ENCODE data around the gene RRP8. TPM values are rescaled to one million over a fixed set of nuclear protein-coding genes. Genes with fewer than 3 reads are reported as not detected.

Gene RRP8
- total RNA-seq, 1 donor from 2014 or later, result 21.7 TPM

DNA sequence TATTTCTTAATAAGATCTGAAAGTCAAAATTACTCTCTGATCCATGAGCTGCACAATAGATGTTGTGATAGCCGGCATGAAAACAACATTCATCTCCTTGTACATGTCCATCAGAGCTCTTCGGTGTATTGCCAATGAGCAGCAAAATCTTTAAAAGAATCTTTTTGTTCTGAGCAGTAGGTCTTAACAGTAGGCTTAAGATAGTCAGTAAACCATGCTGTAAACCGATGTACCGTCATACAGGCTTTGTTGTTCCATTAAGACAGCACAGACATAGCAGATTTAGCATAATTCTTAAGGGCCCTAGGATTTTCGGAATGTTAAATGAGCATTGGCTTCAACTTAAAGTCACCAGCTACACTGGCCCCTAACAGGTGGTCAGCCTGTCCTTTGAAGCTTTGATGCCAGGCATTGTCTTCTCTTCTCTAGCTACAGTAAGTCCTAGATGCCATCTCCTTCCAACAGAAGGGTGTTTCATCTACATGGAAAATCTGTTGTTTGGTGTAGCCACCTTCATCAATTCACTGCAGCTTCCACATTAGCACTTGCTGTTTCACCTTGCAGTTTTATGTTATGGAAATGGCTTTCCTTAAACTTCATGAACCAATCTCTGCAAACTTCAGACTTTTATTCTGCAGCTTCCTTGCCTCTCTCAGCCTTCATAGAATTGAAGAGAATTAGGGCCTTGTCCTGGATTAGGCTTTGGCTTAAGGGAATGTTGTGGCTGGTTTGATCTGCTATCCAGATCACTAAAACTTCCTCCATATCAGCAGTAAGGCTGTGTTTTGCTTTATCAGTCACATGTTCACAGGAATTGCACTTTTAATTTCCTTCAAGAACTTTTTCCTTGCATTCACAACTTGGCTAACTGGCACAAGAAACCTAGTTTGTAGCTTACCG is 28.4 kb downstream of the RRP8 start:
- Mint-ChIP-seq H3K27me3 (no peaks in the 10 kb centered on the region), H3K9me3 (ENCODE audit: low read depth) (no peaks in the 10 kb centered on the region), H3K4me3 (ENCODE audit: low read depth) (no peak overlapping the region), H3K36me3 (ENCODE audit: insufficient read depth) (no peaks in the 10 kb centered on the region), H3K27ac (no peak overlapping the region), H3K4me1 (ENCODE audit: low read depth) (no peaks in the 10 kb centered on the region)
- DNase-seq (ENCODE audit: low spot score, unreplicated experiment), result no peak
- TF ChIP-seq, protein P1, sequence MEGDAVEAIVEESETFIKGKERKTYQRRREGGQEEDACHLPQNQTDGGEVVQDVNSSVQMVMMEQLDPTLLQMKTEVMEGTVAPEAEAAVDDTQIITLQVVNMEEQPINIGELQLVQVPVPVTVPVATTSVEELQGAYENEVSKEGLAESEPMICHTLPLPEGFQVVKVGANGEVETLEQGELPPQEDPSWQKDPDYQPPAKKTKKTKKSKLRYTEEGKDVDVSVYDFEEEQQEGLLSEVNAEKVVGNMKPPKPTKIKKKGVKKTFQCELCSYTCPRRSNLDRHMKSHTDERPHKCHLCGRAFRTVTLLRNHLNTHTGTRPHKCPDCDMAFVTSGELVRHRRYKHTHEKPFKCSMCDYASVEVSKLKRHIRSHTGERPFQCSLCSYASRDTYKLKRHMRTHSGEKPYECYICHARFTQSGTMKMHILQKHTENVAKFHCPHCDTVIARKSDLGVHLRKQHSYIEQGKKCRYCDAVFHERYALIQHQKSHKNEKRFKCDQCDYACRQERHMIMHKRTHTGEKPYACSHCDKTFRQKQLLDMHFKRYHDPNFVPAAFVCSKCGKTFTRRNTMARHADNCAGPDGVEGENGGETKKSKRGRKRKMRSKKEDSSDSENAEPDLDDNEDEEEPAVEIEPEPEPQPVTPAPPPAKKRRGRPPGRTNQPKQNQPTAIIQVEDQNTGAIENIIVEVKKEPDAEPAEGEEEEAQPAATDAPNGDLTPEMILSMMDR (IDR thresholded peaks at IDR 0.05; ENCODE audit: unreplicated experiment), result no peak

DNA sequence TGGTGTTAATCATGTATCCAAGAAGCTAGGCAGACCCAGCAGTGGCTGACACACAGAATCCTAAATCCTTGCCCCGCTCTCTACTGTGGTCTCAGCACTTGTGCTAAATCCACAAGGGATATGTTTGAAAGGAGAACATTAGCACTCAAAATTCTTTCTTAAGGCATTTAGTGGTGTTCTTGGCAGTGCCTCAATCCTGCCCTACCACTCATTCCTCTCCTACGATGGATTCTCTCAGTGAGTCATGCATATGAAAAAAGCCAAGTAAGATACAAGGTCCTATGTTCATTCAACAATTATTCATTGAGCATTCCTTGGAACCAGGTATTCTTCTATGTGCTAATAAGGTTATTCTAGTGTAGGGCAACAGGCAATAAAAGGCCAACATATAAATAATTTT is 31.2 kb downstream of the RRP8 start:
- no peaks in the 10 kb centered on the region for H3K4me1 Mint-ChIP-seq (ENCODE audit: low read depth)
- TF ChIP-seq, protein P1 (IDR thresholded peaks at IDR 0.05; ENCODE audit: unreplicated experiment), result no peak
- no peaks in the 10 kb centered on the region for H3K9me3 Mint-ChIP-seq (ENCODE audit: low read depth)
- H3K4me3 Mint-ChIP-seq (ENCODE audit: low read depth), result no peak overlapping the region
- H3K27me3 Mint-ChIP-seq, result no peaks in the 10 kb centered on the region
- DNase-seq (ENCODE audit: low spot score, unreplicated experiment), result no peak
- peak overlapping the region; percentile 17 for H3K27ac Mint-ChIP-seq
- peaks cover 3% of the 10 kb centered on the region for H3K36me3 Mint-ChIP-seq (ENCODE audit: insufficient read depth)

DNA sequence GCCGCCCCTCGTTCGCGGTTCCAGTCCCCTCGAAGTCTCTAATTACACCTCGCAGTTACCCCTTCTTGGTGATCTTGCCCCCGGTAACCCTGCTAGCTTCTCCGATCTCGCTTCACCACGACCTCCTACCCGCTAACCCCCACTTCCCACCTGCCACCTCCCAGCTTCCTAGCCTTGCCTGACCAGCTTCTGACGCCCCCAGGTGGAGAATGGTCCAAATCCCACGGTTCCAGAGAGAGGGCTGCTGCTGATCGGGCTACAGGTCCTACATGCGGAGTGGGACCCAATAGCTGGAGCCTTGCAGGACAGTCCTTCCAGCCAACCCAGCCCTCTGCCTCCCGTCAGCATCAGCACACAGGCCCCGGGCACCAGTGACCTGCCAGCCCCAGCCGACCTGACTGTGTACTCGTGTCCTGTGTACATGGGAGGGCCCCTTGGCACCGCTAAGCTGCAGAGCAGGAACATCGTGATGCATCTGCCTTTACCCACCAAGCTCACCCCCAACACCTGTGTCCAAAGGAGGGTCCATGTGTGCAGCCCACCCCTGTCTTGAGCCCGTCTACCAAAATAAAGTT is 31.9 kb downstream of the RRP8 start:
- no peak for DNase-seq (ENCODE audit: low spot score, unreplicated experiment)
- no peaks in the 10 kb centered on the region for H3K4me1 Mint-ChIP-seq (ENCODE audit: low read depth)
- TF ChIP-seq, protein P1 (IDR thresholded peaks at IDR 0.05; ENCODE audit: unreplicated experiment), result no peak
- no peak overlapping the region for H3K4me3 Mint-ChIP-seq (ENCODE audit: low read depth)
- no peak overlapping the region for H3K27ac Mint-ChIP-seq
- peaks cover 3% of the 10 kb centered on the region for H3K36me3 Mint-ChIP-seq (ENCODE audit: insufficient read depth)
- no peaks in the 10 kb centered on the region for H3K9me3 Mint-ChIP-seq (ENCODE audit: low read depth)
- no peaks in the 10 kb centered on the region for H3K27me3 Mint-ChIP-seq

DNA sequence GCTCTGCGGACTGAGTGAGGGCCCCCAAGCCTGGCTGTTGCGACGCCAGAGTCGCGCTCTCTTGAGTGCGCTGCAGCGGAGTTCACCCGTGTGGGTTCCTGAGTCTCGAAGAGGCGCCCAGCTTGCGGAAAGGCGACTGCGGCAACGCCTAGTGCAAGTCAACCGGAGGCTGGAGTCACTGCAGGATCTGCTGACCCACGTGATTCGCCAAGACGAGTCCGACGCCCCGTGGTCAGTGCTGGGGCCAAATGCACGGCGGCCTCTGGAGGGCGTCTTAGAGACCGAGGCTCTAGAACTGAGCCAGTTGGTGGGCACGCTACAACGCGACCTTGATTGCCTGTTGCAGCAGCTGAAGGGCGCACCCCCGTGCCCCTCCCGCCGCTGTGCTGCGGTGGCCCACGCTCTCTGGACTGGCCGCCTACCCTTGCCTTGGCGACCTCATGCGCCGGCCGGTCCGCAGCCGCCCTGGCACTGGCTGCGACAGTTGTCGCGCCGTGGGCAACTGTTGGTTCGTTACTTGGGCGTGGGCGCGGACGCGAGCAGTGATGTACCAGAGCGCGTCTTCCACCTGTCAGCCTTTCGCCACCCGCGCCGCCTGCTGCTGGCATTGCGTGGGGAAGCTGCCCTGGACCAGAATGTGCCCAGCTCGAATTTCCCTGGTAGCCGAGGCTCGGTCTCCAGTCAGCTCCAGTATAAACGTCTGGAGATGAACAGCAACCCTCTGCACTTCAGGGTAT is 32.6 kb downstream of the RRP8 start:
- Mint-ChIP-seq H3K9me3 (ENCODE audit: low read depth) (no peaks in the 10 kb centered on the region), H3K4me3 (ENCODE audit: low read depth) (no peak overlapping the region), H3K36me3 (ENCODE audit: insufficient read depth) (peaks cover 3% of the 10 kb centered on the region), H3K27me3 (no peaks in the 10 kb centered on the region), H3K27ac (no peak overlapping the region), H3K4me1 (ENCODE audit: low read depth) (no peaks in the 10 kb centered on the region)
- TF ChIP-seq, protein P1 (IDR thresholded peaks at IDR 0.05; ENCODE audit: unreplicated experiment), result no peak
- no peak for DNase-seq (ENCODE audit: low spot score, unreplicated experiment)

DNA sequence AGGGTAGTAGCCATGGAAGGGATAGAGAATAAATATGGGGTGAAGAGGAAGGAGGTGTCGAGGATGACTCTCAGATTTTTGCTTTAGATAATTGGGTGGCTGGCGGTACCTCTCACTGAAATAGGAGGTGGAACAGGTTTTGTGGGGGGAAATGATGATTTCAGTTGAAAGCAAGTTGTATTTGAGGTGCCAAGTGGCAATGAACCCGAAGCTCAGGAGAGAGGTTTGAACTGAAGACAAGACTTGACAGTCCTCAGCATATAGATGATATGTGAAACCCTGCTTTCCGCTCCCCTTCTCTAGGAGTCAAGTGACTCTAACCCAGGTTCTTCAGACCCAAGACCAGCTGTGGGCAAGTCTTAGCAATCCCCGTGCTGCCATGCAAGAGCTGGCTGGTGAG is 33.7 kb downstream of the RRP8 start:
- no peak for DNase-seq (ENCODE audit: low spot score, unreplicated experiment)
- Mint-ChIP-seq H3K36me3 (ENCODE audit: insufficient read depth) (peaks cover 3% of the 10 kb centered on the region), H3K4me1 (ENCODE audit: low read depth) (no peaks in the 10 kb centered on the region), H3K27ac (no peak overlapping the region), H3K9me3 (ENCODE audit: low read depth) (no peaks in the 10 kb centered on the region), H3K4me3 (ENCODE audit: low read depth) (no peak overlapping the region), H3K27me3 (no peaks in the 10 kb centered on the region)
- TF ChIP-seq, protein P1 (IDR thresholded peaks at IDR 0.05; ENCODE audit: unreplicated experiment), result no peak
